HK-2 (cell line): ENCODE results near the gene CLEC1B.
"Not testable (repeated sequence)": the region's sequence is repeated elsewhere in the genome, so short reads cannot be mapped to it uniquely, and the experiment has no call there.

Source experiments
- DNase-seq: peaks from one replicate; pipeline ENCODE4 v3.0.0-alpha.2; 2018; ENCODE audit not compliant: unreplicated experiment

Gene CLEC1B

GRCh38 chr12:9974731-9975130, 24.2 kb downstream of the CLEC1B start:
- DNase-seq: not testable (repeated sequence)

GRCh38 chr12:9973949-9974348, 25.0 kb downstream of the CLEC1B start:
- no peak for DNase-seq

GRCh38 chr12:9971181-9971580, 27.7 kb downstream of the CLEC1B start, which contains the start of gene CLEC12A:
Gene CLEC12A (plus strand): TSS chr12:9971409. CDS start chr12:9971597, 188 bp downstream.
- no peak for DNase-seq

GRCh38 chr12:9969673-9970072, 29.2 kb downstream of the CLEC1B start:
- no peak for DNase-seq

- DNase-seq: no peak
These were observed 37.0 kb downstream of the CLEC1B start for GRCh38 chr12:9961901-9962300.

GRCh38 chr12:9961106-9961505, 37.8 kb downstream of the CLEC1B start:
- DNase-seq: no peak

- no peak for DNase-seq
These were observed 38.3 kb downstream of the CLEC1B start for GRCh38 chr12:9960590-9960989.

GRCh38 chr12:9957834-9958233, 41.1 kb downstream of the CLEC1B start:
- DNase-seq: no peak

GRCh38 chr12:9952954-9953729, 45.8 kb downstream of the CLEC1B start:
- DNase-seq: not testable (repeated sequence)

- DNase-seq: no peak
These were observed 47.8 kb downstream of the CLEC1B start for GRCh38 chr12:9951026-9951675.

- no peak for DNase-seq
These were observed 50.2 kb downstream of the CLEC1B start for GRCh38 chr12:9948606-9949296.

GRCh38 chr12:9947674-9948073, 51.2 kb downstream of the CLEC1B start:
- no peak for DNase-seq

GRCh38 chr12:9944391-9944790, 54.5 kb downstream of the CLEC1B start:
- no peak for DNase-seq

- no peak for DNase-seq
These were observed 55.7 kb downstream of the CLEC1B start for GRCh38 chr12:9943240-9943639.
